Measurements from ENCODE around the gene TMEM150C. TPM values are rescaled to one million over a fixed set of nuclear protein-coding genes. Genes with fewer than 3 reads are reported as not detected.

The TMEM150C gene
- total and polyA plus RNA-seq, 2 of the 8 experiments (the other 6 are each of a cell fraction or from before 2014, with no cell fraction given): 1.5 to 1.7 TPM

- H2BK120ac ChIP-seq (replicated peaks; ENCODE audit: low read depth, low read length): no peak overlapping the region
- H3K4me3 ChIP-seq (ENCODE audit: extremely low read depth in 1 of 4, insufficient read depth in 2 of 4, low read depth in 3 of 4, low read length in 4 of 4): no peak overlapping the region
- ChIA-PET POLR2A (ENCODE audit: partially characterized antibody) (no interaction called here), CTCF (ENCODE audit: partially characterized antibody) (no interaction called here)
- no peak overlapping the region for H4K8ac ChIP-seq (ENCODE audit: extremely low read depth, insufficient read depth, low read length)
- H4K5ac ChIP-seq (ENCODE audit: insufficient read length, low read depth, low read length): no peak overlapping the region
- no peak overlapping the region for H3K9ac ChIP-seq (replicated peaks in 1 of 4; ENCODE audit: extremely low read depth in 1 of 4, low read depth in 3 of 4, low read length in 3 of 4)
- H3K36me3 ChIP-seq (ENCODE audit: control insufficient read depth in 2 of 4, insufficient read depth in 4 of 4, low read length in 3 of 4): no peaks in the 10 kb centered on the region
- no peak overlapping the region for H3K4ac ChIP-seq (replicated peaks; ENCODE audit: insufficient read length, low read depth, low read length)
- H3K18ac ChIP-seq (ENCODE audit: extremely low read depth, low read length): no peak overlapping the region
- no peak overlapping the region for H3K14ac ChIP-seq (ENCODE audit: insufficient read length)
- FAIRE-seq (no peak), DNase-seq (ENCODE audit: low read depth in 1 of 2, low spot score in 2 of 2) (no peak)
- no peak overlapping the region for H2AFZ ChIP-seq (ENCODE audit: low read length)
- 84% methylated on average over 2 of the region's 2 CpGs; no CpG with 5 or more reads in 1 of the 2 experiments for WGBS, 2 experiments (ENCODE audit: extremely low coverage in 1 of 2, insufficient coverage in 1 of 2, insufficient read length in 1 of 2, insufficient replicate concordance in 2 of 2, low coverage in 1 of 2, low lambda C conversion rate in 2 of 2, missing lambda C conversion rate in 1 of 2)
- H3K79me2 ChIP-seq (ENCODE audit: control insufficient read depth in 1 of 2, insufficient read depth in 2 of 2, low read length in 2 of 2): no peaks in the 10 kb centered on the region
- H3K23me2 ChIP-seq (ENCODE audit: low read depth, low read length): no peaks in the 10 kb centered on the region
- no peak overlapping the region for H3K4me2 ChIP-seq (ENCODE audit: insufficient read depth in 1 of 2, low read depth in 2 of 2, low read length in 2 of 2)
- H3K79me1 ChIP-seq (ENCODE audit: low read depth, low read length): no peaks in the 10 kb centered on the region
- H2BK20ac ChIP-seq (ENCODE audit: low read length): no peak overlapping the region
- H2AK5ac ChIP-seq (ENCODE audit: low read depth, low read length): no peak overlapping the region
- H2BK12ac ChIP-seq (ENCODE audit: low read depth, low read length): no peak overlapping the region
- H3K56ac ChIP-seq (replicated peaks; ENCODE audit: insufficient read length, low read depth, low read length): no peak overlapping the region
- H2BK15ac ChIP-seq (ENCODE audit: low read length): no peak overlapping the region
- H4K91ac ChIP-seq (replicated peaks; ENCODE audit: insufficient read length, low read length): no peak overlapping the region
- H4K20me1 ChIP-seq (replicated peaks in 1 of 2; ENCODE audit: control insufficient read depth in 1 of 2, insufficient read depth in 2 of 2, low read length in 2 of 2): no peaks in the 10 kb centered on the region
- no peaks in the 10 kb centered on the region for H3K27me3 ChIP-seq (replicated peaks in 1 of 4; ENCODE audit: control insufficient read depth in 3 of 4, extremely low read depth in 1 of 4, insufficient read depth in 3 of 4, low read length in 3 of 4)
- no peak overlapping the region for H3K23ac ChIP-seq (ENCODE audit: insufficient read length)
- H3K27ac ChIP-seq (ENCODE audit: low read depth, low read length): no peak overlapping the region
- H3K9me3 ChIP-seq (ENCODE audit: insufficient read depth in 2 of 2, low read depth in 1 of 2, low read length in 1 of 2): no peaks in the 10 kb centered on the region
- H3K4me1 ChIP-seq (replicated peaks in 1 of 4; ENCODE audit: control insufficient read depth in 3 of 4, insufficient read depth in 4 of 4, low read length in 3 of 4): peaks cover 0 to 10% (median 3%) of the 10 kb centered on the region in 4 experiments; a peak in 5 of 7 replicates
- H2BK5ac ChIP-seq (ENCODE audit: low read depth, low read length): no peak overlapping the region
- TF ChIP-seq CBX5 (IDR thresholded peaks at IDR 0.05; ENCODE audit: low read depth, low read length): no peak
Observed at GRCh38 chr4:82521283-82521682, 40.5 kb downstream of the TMEM150C start.

Measured in H1 (cell line).